GM12878 (cell line): Measurements from ENCODE around the gene MAN2B2. TPM values are rescaled to one million over a fixed set of nuclear protein-coding genes. Genes with fewer than 3 reads are reported as not detected.

Experiments
- BCLAF1 ChIP-seq: fragments of 450-650 bp; IDR thresholded peaks from 2 replicates; pipeline ENCODE4 v1.6.1; 2017; ENCODE audit warnings: antibody characterized with exemption, mild to moderate bottlenecking, moderate library complexity
- CHD1 ChIP-seq: IDR thresholded peaks from 2 replicates; pipeline ENCODE4 v1.6.1; 2012; ENCODE audit warnings: low read depth, low read length, improper control_type of control experiment
- HSF1 ChIP-seq: fragments of 150-350 bp; IDR thresholded peaks from 2 replicates; pipeline ENCODE4 v1.6.1; 2014; ENCODE audit warnings: mild to moderate bottlenecking, low read depth, low read length
- NFYB ChIP-seq: IDR thresholded peaks from 2 replicates; pipeline ENCODE4 v1.6.1; 2011; ENCODE audit warnings: low read depth, mild to moderate bottlenecking, low read length, improper control_type of control experiment, moderate library complexity; ENCODE audit not compliant: insufficient read depth
- SMC3 ChIP-seq: IDR thresholded peaks from 2 replicates; pipeline ENCODE4 v1.6.1; 2011; ENCODE audit warnings: low read length, improper control_type of control experiment, borderline replicate concordance
- SP1 ChIP-seq: IDR thresholded peaks from one replicate; pipeline ENCODE4 v1.6.1; 2011; ENCODE audit warnings: low read depth, low read length
- polyA plus RNA-seq, 11 experiments: library from polyadenylated mRNA; depleted of rRNA in 4 of 11; unstranded in 6 of 11; stranded (reverse) in 5 of 11; fragments of >200 nt; fragmentation: Nextera tagmentation in 4 of 11; fragmentation: Illumina TruSeq in 1 of 11; extraction: Ambion mirVana in 4 of 11; extraction: Trizol in 1 of 11; gene quantifications; 1 replicate in 1 of 11; 2 replicates in 10 of 11; pipeline versions ENCODE4 v1.2.1 to v1.2.3, GENCODE V29; 2011 to 2016; ENCODE audit warnings: inconsistent platforms in 2 of 11, missing spikeins in 2 of 11, low read depth in 1 of 11
- total RNA-seq, 4 experiments: library from RNA; depleted of rRNA in 3 of 4; stranded (reverse); fragments of >200 nt in 3 of 4; fragmentation: Illumina TruSeq in 1 of 4; extraction: Trizol in 1 of 4; gene quantifications; 2 replicates each; pipeline versions ENCODE4 v1.2.1 to v1.2.3, GENCODE V29; 2013 to 2021

The MAN2B2 gene
- total and polyA plus RNA-seq, 10 of the 15 experiments (the other 5 are each of a cell fraction or from before 2014, with no cell fraction given): 0.47 to 14.5 (median 7.0) TPM

DNA sequence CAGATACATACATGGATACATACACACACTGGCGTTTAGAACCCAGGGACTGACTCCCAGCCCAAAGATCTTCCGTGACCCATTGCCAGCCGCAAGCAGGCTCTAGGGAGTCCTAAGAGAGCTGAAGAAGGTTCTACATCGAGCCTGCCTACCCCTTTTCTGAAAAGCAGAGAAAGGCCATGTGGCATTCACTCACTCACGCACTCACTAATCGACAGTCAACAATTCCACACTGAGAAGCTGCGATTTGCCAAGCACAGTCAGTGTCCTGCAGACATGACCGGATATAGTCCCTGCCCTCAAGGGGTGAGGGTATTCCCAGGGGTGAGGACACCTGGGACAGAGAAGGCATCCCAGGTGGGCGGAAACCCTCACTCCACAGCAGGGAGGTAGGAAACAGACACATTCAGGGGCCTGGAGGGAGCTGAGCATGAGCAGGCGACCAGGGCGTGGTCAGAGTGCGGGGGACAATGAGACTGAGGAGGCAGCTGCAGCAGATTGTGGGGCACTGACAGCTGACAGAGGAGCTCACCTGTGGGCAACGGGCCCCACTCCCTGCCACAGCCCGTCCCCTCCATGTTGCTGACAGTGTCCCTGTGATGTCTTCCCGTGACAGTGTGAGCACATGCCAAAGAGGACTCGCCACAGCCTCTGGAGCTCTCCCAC lies 13.2 kb upstream of the MAN2B2 start (continued):
- TF ChIP-seq HSF1: no peak
- TF ChIP-seq BCLAF1: no peak
- TF ChIP-seq CHD1: no peak
- TF ChIP-seq SMC3: no peak
- TF ChIP-seq SP1: no peak
- no peak for TF ChIP-seq NFYB
- TF ChIP-seq, all 136 proteins: peak for 0
